GM21576 (cell line): Measurements from ENCODE around the gene ZDHHC11.
"Not testable (repeated sequence)": the region's sequence is repeated elsewhere in the genome, so short reads cannot be mapped to it uniquely, and the experiment has no call there.

ENCODE experiments used
- ATAC-seq: cut with Tn5 transposase; IDR thresholded peaks from one replicate; pipeline ENCODE4 v1.9.1; 2021; ENCODE audit warnings: mild to moderate bottlenecking, moderate library complexity; ENCODE audit not compliant: unreplicated experiment

The ZDHHC11 gene

GRCh38 chr5:750226-750625, 100.6 kb downstream of the ZDHHC11 start:
- not testable (repeated sequence) for ATAC-seq

GRCh38 chr5:749101-749670, 101.6 kb downstream of the ZDHHC11 start:
- no peak for ATAC-seq

GRCh38 chr5:748011-748980, 102.5 kb downstream of the ZDHHC11 start:
- not testable (repeated sequence) for ATAC-seq

GRCh38 chr5:747303-747844, 103.4 kb downstream of the ZDHHC11 start:
- not testable (repeated sequence) for ATAC-seq

- no peak for ATAC-seq
These were observed 104.5 kb downstream of the ZDHHC11 start for GRCh38 chr5:746258-746761.
